Nephron progenitor cell (in vitro differentiated cells): ENCODE measurements around the gene SIRT5.

Source experiments
- DNase-seq: peaks from one replicate; pipeline ENCODE4 v3.0.0; 2021
- H3K27ac Mint-ChIP-seq: 2 replicates; pipeline ENCODE4 v1.8.0; 2021; ENCODE audit warnings: mild to moderate bottlenecking, moderate library complexity, mixed read lengths
- H3K27me3 Mint-ChIP-seq: 2 replicates; pipeline ENCODE4 v1.8.0; 2021; ENCODE audit warnings: mild to moderate bottlenecking, low read depth, mixed read lengths; ENCODE audit not compliant: poor library complexity
- H3K36me3 Mint-ChIP-seq: 2 replicates; pipeline ENCODE4 v1.8.0; 2021; ENCODE audit warnings: low read depth, mixed read lengths
- H3K4me1 Mint-ChIP-seq: 2 replicates; pipeline ENCODE4 v1.8.0; 2021; ENCODE audit warnings: mixed read lengths
- H3K4me3 Mint-ChIP-seq: 2 replicates; pipeline ENCODE4 v1.8.0; 2021; ENCODE audit warnings: mild to moderate bottlenecking, moderate library complexity, mixed read lengths
- H3K9me3 Mint-ChIP-seq: 2 replicates; pipeline ENCODE4 v1.8.0; 2021; ENCODE audit warnings: mild to moderate bottlenecking, moderate library complexity, mixed read lengths
- TF ChIP-seq, protein P1 (sequence below): fragments of 200-600 bp; sonication (generic); IDR thresholded peaks from 2 replicates; pipeline ENCODE4 v1.5.0; 2021; ENCODE audit warnings: antibody characterized with exemption

Gene SIRT5

DNA sequence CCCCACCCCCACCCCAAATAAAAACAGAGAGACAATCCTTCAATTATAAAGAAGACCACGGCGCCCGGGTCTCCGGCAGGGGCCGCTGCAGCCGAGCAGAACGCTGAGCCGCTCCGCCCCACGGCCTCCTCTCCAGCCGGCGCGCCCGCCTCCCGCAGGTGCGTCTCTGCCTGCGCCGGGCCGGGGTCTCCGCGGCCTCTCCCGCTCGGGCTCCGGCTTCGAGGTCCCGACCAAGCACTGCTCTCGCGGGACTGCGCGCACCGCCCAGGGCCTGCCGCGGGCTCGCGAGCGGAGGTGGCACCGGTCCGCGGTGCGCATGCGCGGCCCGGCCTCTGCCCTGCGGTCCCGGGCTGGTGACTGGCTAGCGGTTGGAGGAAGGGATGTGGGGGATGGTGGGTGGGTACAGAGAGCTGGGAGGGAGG, 241 bp upstream of the SIRT5 start:
- Mint-ChIP-seq H3K27me3 (peaks cover 8% of the 10 kb centered on the region), H3K4me1 (peaks cover 35% of the 10 kb centered on the region), H3K9me3 (peaks cover 24% of the 10 kb centered on the region), H3K36me3 (peaks cover 22% of the 10 kb centered on the region), H3K27ac (peak overlapping the region; percentile 100), H3K4me3 (peak overlapping the region; percentile 93)
- TF ChIP-seq, protein P1, sequence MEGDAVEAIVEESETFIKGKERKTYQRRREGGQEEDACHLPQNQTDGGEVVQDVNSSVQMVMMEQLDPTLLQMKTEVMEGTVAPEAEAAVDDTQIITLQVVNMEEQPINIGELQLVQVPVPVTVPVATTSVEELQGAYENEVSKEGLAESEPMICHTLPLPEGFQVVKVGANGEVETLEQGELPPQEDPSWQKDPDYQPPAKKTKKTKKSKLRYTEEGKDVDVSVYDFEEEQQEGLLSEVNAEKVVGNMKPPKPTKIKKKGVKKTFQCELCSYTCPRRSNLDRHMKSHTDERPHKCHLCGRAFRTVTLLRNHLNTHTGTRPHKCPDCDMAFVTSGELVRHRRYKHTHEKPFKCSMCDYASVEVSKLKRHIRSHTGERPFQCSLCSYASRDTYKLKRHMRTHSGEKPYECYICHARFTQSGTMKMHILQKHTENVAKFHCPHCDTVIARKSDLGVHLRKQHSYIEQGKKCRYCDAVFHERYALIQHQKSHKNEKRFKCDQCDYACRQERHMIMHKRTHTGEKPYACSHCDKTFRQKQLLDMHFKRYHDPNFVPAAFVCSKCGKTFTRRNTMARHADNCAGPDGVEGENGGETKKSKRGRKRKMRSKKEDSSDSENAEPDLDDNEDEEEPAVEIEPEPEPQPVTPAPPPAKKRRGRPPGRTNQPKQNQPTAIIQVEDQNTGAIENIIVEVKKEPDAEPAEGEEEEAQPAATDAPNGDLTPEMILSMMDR: peak; percentile 46
- DNase-seq: peak; percentile 92

DNA sequence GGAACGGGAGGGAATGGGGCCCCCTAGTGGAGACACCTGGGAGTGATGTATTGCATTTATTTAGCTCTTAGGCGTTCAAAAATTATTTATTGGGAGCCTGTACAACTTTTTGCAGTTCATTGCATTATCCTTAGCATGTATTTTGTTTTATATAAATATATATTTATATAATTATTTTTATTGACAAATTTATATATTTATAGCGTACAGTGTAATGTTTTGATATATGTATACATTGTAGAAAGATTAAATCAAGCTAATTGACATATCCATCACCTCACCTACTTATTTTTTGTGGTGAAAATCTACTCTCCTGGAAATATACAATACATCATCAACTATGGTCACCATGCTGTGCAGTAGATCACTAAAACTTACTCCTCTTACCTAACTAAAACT, 975 bp downstream of the SIRT5 start:
- Mint-ChIP-seq H3K4me1 (peaks cover 35% of the 10 kb centered on the region), H3K9me3 (peaks cover 24% of the 10 kb centered on the region), H3K27me3 (peaks cover 8% of the 10 kb centered on the region), H3K4me3 (peak overlapping the region; percentile 93), H3K36me3 (peaks cover 30% of the 10 kb centered on the region), H3K27ac (peak overlapping the region; percentile 100)
- no peak for DNase-seq
- TF ChIP-seq, protein P1: peak; percentile 89

GRCh38 chr6:13576017-13576416, 1.6 kb downstream of the SIRT5 start:
- no peak for DNase-seq
- H3K4me1 Mint-ChIP-seq: peaks cover 35% of the 10 kb centered on the region
- peak overlapping the region; percentile 62 for H3K27ac Mint-ChIP-seq
- TF ChIP-seq, protein P1: no peak
- peaks cover 24% of the 10 kb centered on the region for H3K9me3 Mint-ChIP-seq
- peak overlapping the region; percentile 75 for H3K4me3 Mint-ChIP-seq
- peaks cover 36% of the 10 kb centered on the region for H3K36me3 Mint-ChIP-seq
- H3K27me3 Mint-ChIP-seq: peaks cover 7% of the 10 kb centered on the region

GRCh38 chr6:13577926-13578325, 3.5 kb downstream of the SIRT5 start:
- H3K4me1 Mint-ChIP-seq: peaks cover 25% of the 10 kb centered on the region
- H3K4me3 Mint-ChIP-seq: no peak overlapping the region
- peaks cover 48% of the 10 kb centered on the region for H3K36me3 Mint-ChIP-seq
- no peak for DNase-seq
- H3K27ac Mint-ChIP-seq: no peak overlapping the region
- TF ChIP-seq, protein P1: no peak
- peaks cover 24% of the 10 kb centered on the region for H3K9me3 Mint-ChIP-seq
- no peaks in the 10 kb centered on the region for H3K27me3 Mint-ChIP-seq

DNA sequence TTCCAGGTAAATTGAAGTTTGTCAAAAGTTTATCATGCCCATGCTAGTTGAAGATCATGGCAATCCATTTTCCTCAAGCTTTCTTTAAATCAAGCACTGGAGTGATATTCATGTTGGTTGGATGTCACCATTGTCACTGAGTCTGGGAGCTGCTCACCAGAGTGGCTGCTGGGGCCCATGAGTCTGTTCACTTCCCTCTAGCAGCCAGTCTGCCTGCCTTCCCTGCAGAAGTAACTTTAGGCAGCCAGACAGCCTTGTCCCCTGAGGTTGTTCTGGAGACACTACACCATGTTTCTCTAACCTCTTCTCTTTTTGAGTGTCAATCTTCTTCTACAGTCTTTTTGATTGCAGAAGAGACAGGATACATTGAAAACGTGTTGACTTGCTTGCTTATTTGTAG, 5.5 kb downstream of the SIRT5 start:
- no peak for DNase-seq
- Mint-ChIP-seq H3K9me3 (peaks cover 24% of the 10 kb centered on the region), H3K4me3 (no peak overlapping the region), H3K36me3 (peaks cover 63% of the 10 kb centered on the region), H3K27me3 (no peaks in the 10 kb centered on the region), H3K4me1 (peaks cover 10% of the 10 kb centered on the region), H3K27ac (peak overlapping the region; percentile 32)
- TF ChIP-seq, protein P1: no peak

DNA sequence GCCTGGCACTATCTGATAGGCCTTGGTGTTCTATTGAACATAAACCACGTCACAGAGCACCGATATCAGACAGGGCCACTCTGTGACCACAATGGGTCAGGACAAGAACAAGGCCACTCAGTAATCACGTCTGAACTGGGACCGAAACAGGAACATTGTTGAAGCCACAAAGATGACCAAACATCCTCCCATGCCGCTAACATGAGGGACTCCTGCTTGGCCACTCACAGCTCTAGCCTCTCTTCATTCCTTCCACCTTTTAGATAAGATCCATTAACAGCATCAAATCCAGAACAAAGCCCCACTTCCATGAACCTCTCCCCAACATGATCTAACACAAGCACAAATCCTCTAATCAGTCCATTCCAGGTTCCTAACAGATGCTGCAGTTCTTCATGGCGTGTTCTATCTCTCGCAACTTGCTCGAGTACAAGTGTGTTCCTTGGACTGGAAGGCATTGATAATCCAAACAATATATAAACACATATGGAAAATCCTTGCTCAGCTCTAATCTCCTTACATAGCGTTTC, 7.4 kb downstream of the SIRT5 start:
- DNase-seq: no peak
- H3K36me3 Mint-ChIP-seq: peaks cover 62% of the 10 kb centered on the region
- H3K4me3 Mint-ChIP-seq: no peak overlapping the region
- H3K9me3 Mint-ChIP-seq: peaks cover 15% of the 10 kb centered on the region
- TF ChIP-seq, protein P1: no peak
- no peaks in the 10 kb centered on the region for H3K27me3 Mint-ChIP-seq
- no peak overlapping the region for H3K27ac Mint-ChIP-seq
- no peaks in the 10 kb centered on the region for H3K4me1 Mint-ChIP-seq
